GM12878 (cell line): Measurements from ENCODE around the gene RPL37. TPM values are rescaled to one million over a fixed set of nuclear protein-coding genes. Genes with fewer than 3 reads are reported as not detected.

Source experiments
- BMI1 ChIP-seq: fragments of 450-650 bp; IDR thresholded peaks from 2 replicates; pipeline ENCODE4 v1.6.1; 2016; ENCODE audit warnings: mild to moderate bottlenecking, moderate library complexity, borderline replicate concordance
- CBX3 ChIP-seq: fragments of 200-600 bp; sonication (generic); IDR thresholded peaks from 2 replicates; pipeline ENCODE4 v1.6.1; 2016; ENCODE audit warnings: low read depth, borderline replicate concordance
- CHD2 ChIP-seq: IDR thresholded peaks from 2 replicates; pipeline ENCODE4 v1.6.1; 2011; ENCODE audit warnings: low read depth, low read length, improper control_type of control experiment, borderline replicate concordance
- E2F8 ChIP-seq: fragments of 450-650 bp; IDR thresholded peaks from 2 replicates; pipeline ENCODE4 v1.6.1; 2018; ENCODE audit warnings: mild to moderate bottlenecking, low read depth, moderate library complexity; ENCODE audit not compliant: partially characterized antibody
- FOXM1 ChIP-seq: IDR thresholded peaks from 2 replicates; pipeline ENCODE4 v1.6.1; 2012; ENCODE audit warnings: low read depth, mild to moderate bottlenecking, inconsistent platforms, low read length, moderate library complexity
- GABPA ChIP-seq: IDR thresholded peaks from 2 replicates; pipeline ENCODE4 v1.6.1; 2014; ENCODE audit warnings: antibody characterized with exemption, low read depth, mild to moderate bottlenecking, inconsistent platforms
- GATAD2B ChIP-seq: fragments of 450-650 bp; conservative IDR thresholded peaks from 2 replicates; pipeline ENCODE4 v1.6.1; 2017; ENCODE audit warnings: low read depth, mild to moderate bottlenecking, moderate library complexity
- NBN ChIP-seq: fragments of 450-650 bp; IDR thresholded peaks from 2 replicates; pipeline ENCODE4 v1.6.1; 2016
- NFYB ChIP-seq: IDR thresholded peaks from 2 replicates; pipeline ENCODE4 v1.6.1; 2011; ENCODE audit warnings: low read depth, mild to moderate bottlenecking, low read length, improper control_type of control experiment, moderate library complexity; ENCODE audit not compliant: insufficient read depth
- NKRF ChIP-seq: fragments of 450-650 bp; conservative IDR thresholded peaks from 2 replicates; pipeline ENCODE4 v1.6.1; 2017; ENCODE audit warnings: mild to moderate bottlenecking, moderate library complexity
- NR2C2 ChIP-seq: IDR thresholded peaks from 2 replicates; pipeline ENCODE4 v1.6.1; 2011; ENCODE audit warnings: borderline replicate concordance, low read depth; ENCODE audit not compliant: control insufficient read depth, insufficient read length
- NR2F1 ChIP-seq: fragments of 450-650 bp; conservative IDR thresholded peaks from 2 replicates; pipeline ENCODE4 v1.6.1; 2017; ENCODE audit warnings: mild to moderate bottlenecking
- NRF1 ChIP-seq: conservative IDR thresholded peaks from 2 replicates; pipeline ENCODE4 v1.6.1; 2011; ENCODE audit warnings: mild to moderate bottlenecking, low read depth, low read length, improper control_type of control experiment
- RAD51 ChIP-seq: fragments of 450-650 bp; IDR thresholded peaks from 2 replicates; pipeline ENCODE4 v1.6.1; 2016; ENCODE audit warnings: moderate library complexity, mild to moderate bottlenecking, inconsistent platforms
- SP1 ChIP-seq: IDR thresholded peaks from one replicate; pipeline ENCODE4 v1.6.1; 2011; ENCODE audit warnings: low read depth, low read length
- ZNF274 ChIP-seq: IDR thresholded peaks from one replicate; pipeline ENCODE4 v1.8.0; 2011; ENCODE audit not compliant: insufficient read length, insufficient read depth
- ZNF384 ChIP-seq: IDR thresholded peaks from 2 replicates; pipeline ENCODE4 v1.6.1; 2012; ENCODE audit warnings: low read depth, mild to moderate bottlenecking, low read length, improper control_type of control experiment, borderline replicate concordance
- polyA plus RNA-seq, 11 experiments: library from polyadenylated mRNA; depleted of rRNA in 4 of 11; unstranded in 6 of 11; stranded (reverse) in 5 of 11; fragments of >200 nt; fragmentation: Nextera tagmentation in 4 of 11; fragmentation: Illumina TruSeq in 1 of 11; extraction: Ambion mirVana in 4 of 11; extraction: Trizol in 1 of 11; gene quantifications; 1 replicate in 1 of 11; 2 replicates in 10 of 11; pipeline versions ENCODE4 v1.2.1 to v1.2.3, GENCODE V29; 2011 to 2016; ENCODE audit warnings: inconsistent platforms in 2 of 11, missing spikeins in 2 of 11, low read depth in 1 of 11
- total RNA-seq, 4 experiments: library from RNA; depleted of rRNA in 3 of 4; stranded (reverse); fragments of >200 nt in 3 of 4; fragmentation: Illumina TruSeq in 1 of 4; extraction: Trizol in 1 of 4; gene quantifications; 2 replicates each; pipeline versions ENCODE4 v1.2.1 to v1.2.3, GENCODE V29; 2013 to 2021
- TF ChIP-seq, protein P1 (sequence below): IDR thresholded peaks from 2 replicates; pipeline ENCODE4 v1.6.1; 2011; ENCODE audit warnings: low read depth, low read length, improper control_type of control experiment, borderline replicate concordance
- TF ChIP-seq, protein P2 (sequence below): fragments of 450-650 bp; IDR thresholded peaks from 2 replicates; pipeline ENCODE4 v1.6.1; 2017; ENCODE audit warnings: mild to moderate bottlenecking

Gene RPL37
- total and polyA plus RNA-seq, 10 of the 15 experiments (the other 5 are each of a cell fraction or from before 2014, with no cell fraction given) = 1,697 to 6,216 (median 3,013) TPM

DNA sequence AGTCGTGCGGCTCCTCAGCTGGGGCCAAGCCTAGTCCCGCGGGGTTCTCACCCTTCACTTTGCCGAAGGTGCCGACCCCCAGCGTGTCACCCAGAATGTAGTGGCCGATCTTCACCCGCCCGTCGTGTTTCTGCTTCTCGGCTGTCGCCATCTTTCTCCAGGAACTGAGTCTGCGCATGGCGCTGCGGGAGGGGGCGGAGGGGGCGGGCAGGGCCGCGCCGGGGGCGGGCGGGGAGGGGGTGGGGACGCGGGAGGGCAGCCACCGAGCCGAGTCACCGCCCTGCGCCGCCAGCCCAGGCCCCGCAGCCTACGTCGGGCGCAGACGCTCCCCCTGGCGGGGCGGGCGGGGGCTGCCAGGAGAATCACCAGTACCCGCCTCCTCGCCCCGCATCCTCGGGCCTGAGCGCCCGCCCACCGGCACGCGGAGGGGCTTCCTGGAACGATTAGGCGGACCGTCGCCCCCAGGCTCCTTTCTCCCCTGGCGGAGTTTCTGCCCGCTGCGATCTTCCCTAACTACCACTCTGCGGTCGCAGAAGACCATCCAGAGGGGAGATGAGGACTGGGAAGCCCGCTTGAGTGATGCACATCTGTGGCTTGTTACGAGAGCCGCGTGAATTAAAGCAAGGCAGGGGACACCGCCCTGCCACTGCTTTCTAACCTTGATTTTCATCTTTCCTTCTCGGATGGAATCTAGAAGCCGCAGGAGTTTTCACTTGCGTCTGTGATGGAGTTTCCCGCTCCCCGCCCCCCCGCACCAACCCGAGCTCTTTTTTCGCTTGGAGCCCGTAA, 36.8 kb downstream of the RPL37 start, which contains the start of gene PRKAA1 (continued):
- no peak; the same call in 1 of the 2 replicates for TF ChIP-seq NR2F1
- no peak for TF ChIP-seq NBN
- TF ChIP-seq RAD51 = no peak
- TF ChIP-seq NR2C2 = no peak
- TF ChIP-seq SP1 = no peak
- TF ChIP-seq ZNF274 = no peak
- no peak for TF ChIP-seq NFYB
- no peak for TF ChIP-seq CBX3
- TF ChIP-seq CHD2 = no peak
- no peak; the same call in 1 of the 2 replicates for TF ChIP-seq NRF1
- peak; percentile 74 for TF ChIP-seq GATAD2B
- TF ChIP-seq, protein P1, sequence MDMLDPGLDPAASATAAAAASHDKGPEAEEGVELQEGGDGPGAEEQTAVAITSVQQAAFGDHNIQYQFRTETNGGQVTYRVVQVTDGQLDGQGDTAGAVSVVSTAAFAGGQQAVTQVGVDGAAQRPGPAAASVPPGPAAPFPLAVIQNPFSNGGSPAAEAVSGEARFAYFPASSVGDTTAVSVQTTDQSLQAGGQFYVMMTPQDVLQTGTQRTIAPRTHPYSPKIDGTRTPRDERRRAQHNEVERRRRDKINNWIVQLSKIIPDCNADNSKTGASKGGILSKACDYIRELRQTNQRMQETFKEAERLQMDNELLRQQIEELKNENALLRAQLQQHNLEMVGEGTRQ = no peak
- TF ChIP-seq E2F8 = no peak
- no peak for TF ChIP-seq BMI1
- TF ChIP-seq NKRF = no peak
- TF ChIP-seq GABPA = no peak
- TF ChIP-seq ZNF384 = no peak
- no peak for TF ChIP-seq FOXM1
- TF ChIP-seq, protein P2, sequence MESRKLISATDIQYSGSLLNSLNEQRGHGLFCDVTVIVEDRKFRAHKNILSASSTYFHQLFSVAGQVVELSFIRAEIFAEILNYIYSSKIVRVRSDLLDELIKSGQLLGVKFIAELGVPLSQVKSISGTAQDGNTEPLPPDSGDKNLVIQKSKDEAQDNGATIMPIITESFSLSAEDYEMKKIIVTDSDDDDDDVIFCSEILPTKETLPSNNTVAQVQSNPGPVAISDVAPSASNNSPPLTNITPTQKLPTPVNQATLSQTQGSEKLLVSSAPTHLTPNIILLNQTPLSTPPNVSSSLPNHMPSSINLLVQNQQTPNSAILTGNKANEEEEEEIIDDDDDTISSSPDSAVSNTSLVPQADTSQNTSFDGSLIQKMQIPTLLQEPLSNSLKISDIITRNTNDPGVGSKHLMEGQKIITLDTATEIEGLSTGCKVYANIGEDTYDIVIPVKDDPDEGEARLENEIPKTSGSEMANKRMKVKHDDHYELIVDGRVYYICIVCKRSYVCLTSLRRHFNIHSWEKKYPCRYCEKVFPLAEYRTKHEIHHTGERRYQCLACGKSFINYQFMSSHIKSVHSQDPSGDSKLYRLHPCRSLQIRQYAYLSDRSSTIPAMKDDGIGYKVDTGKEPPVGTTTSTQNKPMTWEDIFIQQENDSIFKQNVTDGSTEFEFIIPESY = no peak
